HFF-Myc (cell line): Measurements from ENCODE around the gene ALK.

Source experiments
- DNase-seq: peaks from one replicate; pipeline ENCODE4 v3.0.0-alpha.2; 2011; ENCODE audit warnings: low read depth; ENCODE audit errors: extremely low read depth
- H3K4me3 ChIP-seq: replicated peaks from 2 replicates; pipeline ENCODE4 v1.5.1; 2011; ENCODE audit warnings: low read depth, mild to moderate bottlenecking, control low read depth, low read length
- TF ChIP-seq, protein P1 (sequence below): IDR thresholded peaks from 2 replicates; pipeline ENCODE4 v1.5.1; 2012; ENCODE audit warnings: mild to moderate bottlenecking, low read depth, low read length, control low read depth; ENCODE audit errors: missing control alignments

Gene ALK

GRCh38 chr2:29482867-29483266 is 438.5 kb downstream of the ALK start:
- H3K4me3 ChIP-seq = no peak overlapping the region
- DNase-seq = no peak
- TF ChIP-seq, protein P1, sequence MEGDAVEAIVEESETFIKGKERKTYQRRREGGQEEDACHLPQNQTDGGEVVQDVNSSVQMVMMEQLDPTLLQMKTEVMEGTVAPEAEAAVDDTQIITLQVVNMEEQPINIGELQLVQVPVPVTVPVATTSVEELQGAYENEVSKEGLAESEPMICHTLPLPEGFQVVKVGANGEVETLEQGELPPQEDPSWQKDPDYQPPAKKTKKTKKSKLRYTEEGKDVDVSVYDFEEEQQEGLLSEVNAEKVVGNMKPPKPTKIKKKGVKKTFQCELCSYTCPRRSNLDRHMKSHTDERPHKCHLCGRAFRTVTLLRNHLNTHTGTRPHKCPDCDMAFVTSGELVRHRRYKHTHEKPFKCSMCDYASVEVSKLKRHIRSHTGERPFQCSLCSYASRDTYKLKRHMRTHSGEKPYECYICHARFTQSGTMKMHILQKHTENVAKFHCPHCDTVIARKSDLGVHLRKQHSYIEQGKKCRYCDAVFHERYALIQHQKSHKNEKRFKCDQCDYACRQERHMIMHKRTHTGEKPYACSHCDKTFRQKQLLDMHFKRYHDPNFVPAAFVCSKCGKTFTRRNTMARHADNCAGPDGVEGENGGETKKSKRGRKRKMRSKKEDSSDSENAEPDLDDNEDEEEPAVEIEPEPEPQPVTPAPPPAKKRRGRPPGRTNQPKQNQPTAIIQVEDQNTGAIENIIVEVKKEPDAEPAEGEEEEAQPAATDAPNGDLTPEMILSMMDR = no peak

- H3K4me3 ChIP-seq = no peak overlapping the region
- TF ChIP-seq, protein P1 = no peak
Measured at GRCh38 chr2:29482348-29482747, 439.0 kb downstream of the ALK start.

DNA sequence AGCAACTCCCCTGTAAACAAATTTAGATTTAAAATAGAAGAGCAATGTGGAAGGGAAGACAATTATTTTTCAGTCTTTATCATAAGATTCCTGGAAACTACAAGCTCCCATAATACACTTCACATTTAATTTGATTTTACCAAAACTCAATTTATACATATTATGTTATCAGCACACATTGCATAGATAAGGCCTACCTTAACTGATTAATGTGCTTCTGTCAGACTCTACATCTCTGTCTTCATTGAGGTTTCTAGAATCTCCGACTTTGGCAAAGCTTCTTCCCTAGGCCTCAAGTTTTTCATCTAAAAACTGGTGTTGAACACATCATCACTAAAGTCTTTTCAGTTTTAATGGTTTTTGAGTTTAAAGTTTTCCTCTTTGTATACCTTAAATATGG is 440.1 kb downstream of the ALK start:
- no peak for DNase-seq
- TF ChIP-seq, protein P1 = no peak
- H3K4me3 ChIP-seq = no peak overlapping the region

More at GRCh38 chr2:29482348-29482747, 439.0 kb downstream of the ALK start:
- no peak for DNase-seq

GRCh38 chr2:29480426-29480825 is 441.0 kb downstream of the ALK start:
- TF ChIP-seq, protein P1 = no peak
- no peak overlapping the region for H3K4me3 ChIP-seq
- DNase-seq = no peak

- DNase-seq = no peak
- TF ChIP-seq, protein P1 = no peak
- H3K4me3 ChIP-seq = no peak overlapping the region
Measured at GRCh38 chr2:29479401-29479800, 442.0 kb downstream of the ALK start.

GRCh38 chr2:29478641-29479040 is 442.7 kb downstream of the ALK start:
- TF ChIP-seq, protein P1 = no peak
- H3K4me3 ChIP-seq = no peak overlapping the region
- DNase-seq = no peak

GRCh38 chr2:29477186-29477585 is 444.2 kb downstream of the ALK start:
- no peak for DNase-seq

More at GRCh38 chr2:29477186-29477585, 444.2 kb downstream of the ALK start:
- H3K4me3 ChIP-seq = no peak overlapping the region
- TF ChIP-seq, protein P1 = no peak
